Medulla oblongata (tissue), 1 donor: Measurements from ENCODE around the gene RGMA.

ENCODE experiments used
- DNase-seq: peaks from one replicate; pipeline ENCODE4 v3.0.0-alpha.2; 2015; ENCODE audit errors: extremely low spot score

Gene RGMA

GRCh38 chr15:93093765-93094164 is 4.8 kb upstream of the RGMA start:
- no peak for DNase-seq

GRCh38 chr15:93091465-93091864 is 2.5 kb upstream of the RGMA start:
- no peak for DNase-seq

GRCh38 chr15:93089727-93090305 is 805 bp upstream of the RGMA start:
- no peak for DNase-seq

GRCh38 chr15:93088200-93088980 is 621 bp downstream of the RGMA start:
- DNase-seq = no peak

GRCh38 chr15:93087825-93088199 is 1.2 kb downstream of the RGMA start:
- DNase-seq = peak; percentile 87

- no peak for DNase-seq
Measured at GRCh38 chr15:93086791-93087190, 2.2 kb downstream of the RGMA start.

- DNase-seq = peak; percentile 71
Measured at GRCh38 chr15:93085692-93086091, 3.3 kb downstream of the RGMA start.

GRCh38 chr15:93082861-93083260 is 6.2 kb downstream of the RGMA start:
- DNase-seq = no peak

- no peak for DNase-seq
Measured at GRCh38 chr15:93081399-93081798, 7.6 kb downstream of the RGMA start.

- DNase-seq = no peak
Measured at GRCh38 chr15:93080451-93080850, 8.6 kb downstream of the RGMA start.

GRCh38 chr15:93076875-93077274 is 12.1 kb downstream of the RGMA start:
- DNase-seq = no peak

GRCh38 chr15:93076217-93076616 is 12.8 kb downstream of the RGMA start:
- DNase-seq = no peak

GRCh38 chr15:93074599-93074998 is 14.4 kb downstream of the RGMA start:
- DNase-seq = no peak

GRCh38 chr15:93073465-93073952 is 15.5 kb downstream of the RGMA start:
- no peak for DNase-seq

- DNase-seq = no peak
Measured at GRCh38 chr15:93072411-93073394, 16.3 kb downstream of the RGMA start.

- DNase-seq = no peak
Measured at GRCh38 chr15:93072011-93072410, 17.0 kb downstream of the RGMA start.

GRCh38 chr15:93071469-93071936 is 17.5 kb downstream of the RGMA start:
- DNase-seq = no peak

GRCh38 chr15:93070551-93071296 is 18.3 kb downstream of the RGMA start:
- DNase-seq = no peak

- no peak for DNase-seq
Measured at GRCh38 chr15:93070132-93070531, 18.9 kb downstream of the RGMA start.

- DNase-seq = no peak
Measured at GRCh38 chr15:93068581-93069199, 20.3 kb downstream of the RGMA start.

- DNase-seq = no peak
Measured at GRCh38 chr15:93067649-93068085, 21.3 kb downstream of the RGMA start.
